ENCODE measurements around the gene EPS15. TPM values are rescaled to one million over a fixed set of nuclear protein-coding genes. Genes with fewer than 3 reads are reported as not detected.
A peak's percentile ranks its signal among the peaks of the same experiment; 100 is the strongest.

Gene EPS15
- total RNA-seq, 1 experiment from 2014 or later: 54.4 TPM

GRCh38 chr1:51518586-51519047 is 449 bp downstream of the EPS15 start:
- no peaks in the 10 kb centered on the region for H3K27me3 ChIP-seq (ENCODE audit: control insufficient read depth, insufficient read depth, low read length)
- no peaks in the 10 kb centered on the region for H3K9me3 ChIP-seq (ENCODE audit: control insufficient read depth, insufficient read depth, low read depth, low read length)
- CTCF ChIA-PET: interaction anchor here (0.6 kb wide), 1 partner anchor 17 kb away, joined by 4 read pairs; no protein-coding TSS in a partner anchor
- peak overlapping the region; percentile 91 to 95 for H3K4me3 ChIP-seq (ENCODE audit: low read depth in 2 of 2, low read length in 2 of 2)
- H3K36me3 ChIP-seq (ENCODE audit: control insufficient read depth, insufficient read depth, low read length): no peaks in the 10 kb centered on the region; the same call in 1 of the 2 replicates
- intact Hi-C loops (cut with micrococcal nuclease; ENCODE audit: unreplicated experiment) (no loop called here), in situ Hi-C loops (cut with HindIII; ENCODE audit: low pct_unique_long_range_greater_than_20kb, low sequenced_read_pairs) (no loop called here)
- DNase-seq (ENCODE audit: low read depth, low spot score) (no peak), ATAC-seq (peak; percentile 79)
- peak overlapping the region; percentile 94 for H3K27ac ChIP-seq (ENCODE audit: low read length)
- peaks cover 43% of the 10 kb centered on the region for H3K4me1 ChIP-seq (ENCODE audit: control insufficient read depth, insufficient read depth, low read length)
- POLR2A ChIA-PET: interaction anchor here (0.6 kb wide), 1 partner anchor 91 kb away, joined by 3 read pairs; no protein-coding TSS in a partner anchor
- TF ChIP-seq, protein P1, sequence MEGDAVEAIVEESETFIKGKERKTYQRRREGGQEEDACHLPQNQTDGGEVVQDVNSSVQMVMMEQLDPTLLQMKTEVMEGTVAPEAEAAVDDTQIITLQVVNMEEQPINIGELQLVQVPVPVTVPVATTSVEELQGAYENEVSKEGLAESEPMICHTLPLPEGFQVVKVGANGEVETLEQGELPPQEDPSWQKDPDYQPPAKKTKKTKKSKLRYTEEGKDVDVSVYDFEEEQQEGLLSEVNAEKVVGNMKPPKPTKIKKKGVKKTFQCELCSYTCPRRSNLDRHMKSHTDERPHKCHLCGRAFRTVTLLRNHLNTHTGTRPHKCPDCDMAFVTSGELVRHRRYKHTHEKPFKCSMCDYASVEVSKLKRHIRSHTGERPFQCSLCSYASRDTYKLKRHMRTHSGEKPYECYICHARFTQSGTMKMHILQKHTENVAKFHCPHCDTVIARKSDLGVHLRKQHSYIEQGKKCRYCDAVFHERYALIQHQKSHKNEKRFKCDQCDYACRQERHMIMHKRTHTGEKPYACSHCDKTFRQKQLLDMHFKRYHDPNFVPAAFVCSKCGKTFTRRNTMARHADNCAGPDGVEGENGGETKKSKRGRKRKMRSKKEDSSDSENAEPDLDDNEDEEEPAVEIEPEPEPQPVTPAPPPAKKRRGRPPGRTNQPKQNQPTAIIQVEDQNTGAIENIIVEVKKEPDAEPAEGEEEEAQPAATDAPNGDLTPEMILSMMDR (IDR thresholded peaks at IDR 0.05): 0 out of 2 replicates have a peak, but pooled peaks have one; percentile 21
- TF ChIP-seq SIN3A (IDR thresholded peaks at IDR 0.05; ENCODE audit: borderline replicate concordance, insufficient read depth, low read depth, low read length): peak; percentile 54; the same call in 1 of the 2 replicates
- no peak for TF ChIP-seq TCF7L2 (IDR thresholded peaks at IDR 0.05; ENCODE audit: low read depth, low read length)
- no TSS peak for BruUV-seq (replicated peaks)

- ATAC-seq (peak; percentile 52), DNase-seq (ENCODE audit: low read depth, low spot score) (no peak)
- Histone ChIP-seq H3K4me1 (ENCODE audit: control insufficient read depth, insufficient read depth, low read length) (peaks cover 46% of the 10 kb centered on the region), H3K27me3 (ENCODE audit: control insufficient read depth, insufficient read depth, low read length) (no peaks in the 10 kb centered on the region), H3K27ac (ENCODE audit: low read length) (peak overlapping the region; percentile 94), H3K9me3 (ENCODE audit: control insufficient read depth, insufficient read depth, low read depth, low read length) (no peaks in the 10 kb centered on the region), H3K4me3 (ENCODE audit: low read depth in 2 of 2, low read length in 2 of 2) (peak overlapping the region; percentile 91 to 95), H3K36me3 (ENCODE audit: control insufficient read depth, insufficient read depth, low read length) (no peaks in the 10 kb centered on the region; the same call in 1 of the 2 replicates)
- TF ChIP-seq, protein P1 (IDR thresholded peaks at IDR 0.05): no peak
- TF ChIP-seq SIN3A (IDR thresholded peaks at IDR 0.05; ENCODE audit: borderline replicate concordance, insufficient read depth, low read depth, low read length) (no peak), POLR2AphosphoS5 (IDR thresholded peaks at IDR 0.05; ENCODE audit: low read depth, low read length) (no peak; the same call in 1 of the 2 replicates), TCF7L2 (IDR thresholded peaks at IDR 0.05; ENCODE audit: low read depth, low read length) (no peak; the same call in none of the 2 replicates), REST (IDR thresholded peaks at IDR 0.05; ENCODE audit: insufficient read depth in 1 of 2, low read depth in 2 of 2, low read length in 1 of 2) (no peak)
- intact Hi-C loops (cut with micrococcal nuclease; ENCODE audit: unreplicated experiment): no loop called here
- no TSS peak for BruUV-seq (replicated peaks)
- in situ Hi-C loops (cut with HindIII; ENCODE audit: low pct_unique_long_range_greater_than_20kb, low sequenced_read_pairs): no loop called here
- POLR2A ChIA-PET: no interaction called here
- CTCF ChIA-PET: no interaction called here
Observed at GRCh38 chr1:51518033-51518585, 957 bp downstream of the EPS15 start.

Measured in Panc1 (cell line).